Testis (tissue), 3 donors: ENCODE results near the gene IFITM10. TPM values are rescaled to one million over a fixed set of nuclear protein-coding genes. Genes with fewer than 3 reads are reported as not detected.

ENCODE experiments used
- DNase-seq: peaks from one replicate; pipeline ENCODE4 v3.0.0-alpha.2; 2019
- H3K27ac ChIP-seq, 2 donors: fragments of 200-600 bp; sonication (generic); one replicate each; pipeline ENCODE4 v1.5.1; 2019
- H3K27me3 ChIP-seq: fragments of 200-600 bp; sonication (generic); one replicate; pipeline ENCODE4 v1.5.1; 2019
- H3K36me3 ChIP-seq: fragments of 200-600 bp; sonication (generic); one replicate; pipeline ENCODE4 v1.5.1; 2017; ENCODE audit warnings: low read depth; ENCODE audit errors: missing control alignments
- H3K4me1 ChIP-seq: fragments of 200-600 bp; sonication (generic); one replicate; pipeline ENCODE4 v1.5.1; 2019
- H3K4me3 ChIP-seq, 2 donors: fragments of 200-600 bp; sonication (generic); one replicate each; pipeline ENCODE4 v1.5.1; 2017 to 2019
- H3K9me3 ChIP-seq: fragments of 200-600 bp; sonication (generic); one replicate; pipeline ENCODE4 v1.5.1; 2017
- POLR2A ChIP-seq: fragments of 450-650 bp; IDR thresholded peaks from one replicate; pipeline ENCODE4 v1.6.1; 2017; ENCODE audit warnings: antibody characterized with exemption, mild to moderate bottlenecking, moderate library complexity
- WGBS, 2 donors: methylation state at CpG; one replicate each; pipeline ENCODE4 v1.1.5; 2018; 5-methylcytosine and 5-hydroxymethylcytosine counted together
- intact Hi-C: fragments of 100-400 bp; cut with DNase I; formaldehyde crosslinking; loops from one replicate; pipeline ENCODE4 v1.15.1; 2023; ENCODE audit warnings: low total_unique reads
- polyA plus RNA-seq: library from polyadenylated mRNA; stranded (reverse); fragments of 350-450 nt; fragmentation: Illumina TruSeq; extraction: RNeasy Lipid Tissue Mini Kit (QIAGEN cat#74804); gene quantifications from one replicate; pipeline ENCODE4 v1.2.3, GENCODE V29; 2014; ENCODE audit warnings: low read depth, low replicate concordance; ENCODE audit not compliant: insufficient read depth
- total RNA-seq, 2 donors: library from RNA; depleted of rRNA; stranded (reverse); fragments of >200 nt; gene quantifications; one replicate each; pipeline ENCODE4 v1.2.3, GENCODE V29; 2016
- TF ChIP-seq, protein P1 (sequence below), 3 experiments: fragments of 450-650 bp in 2 of 3; fragments of 200-600 bp in 1 of 3; sonication (generic) in 1 of 3; IDR thresholded peaks; one replicate each; pipeline ENCODE4 v1.5.1; 2016 to 2019; ENCODE audit warnings: antibody characterized with exemption in 3 of 3, mild to moderate bottlenecking in 2 of 3, moderate library complexity in 1 of 3

Gene IFITM10
- total and polyA plus RNA-seq, 3 donors from 2014 or later = 2.6 to 9.6 (median 6.0) TPM

DNA sequence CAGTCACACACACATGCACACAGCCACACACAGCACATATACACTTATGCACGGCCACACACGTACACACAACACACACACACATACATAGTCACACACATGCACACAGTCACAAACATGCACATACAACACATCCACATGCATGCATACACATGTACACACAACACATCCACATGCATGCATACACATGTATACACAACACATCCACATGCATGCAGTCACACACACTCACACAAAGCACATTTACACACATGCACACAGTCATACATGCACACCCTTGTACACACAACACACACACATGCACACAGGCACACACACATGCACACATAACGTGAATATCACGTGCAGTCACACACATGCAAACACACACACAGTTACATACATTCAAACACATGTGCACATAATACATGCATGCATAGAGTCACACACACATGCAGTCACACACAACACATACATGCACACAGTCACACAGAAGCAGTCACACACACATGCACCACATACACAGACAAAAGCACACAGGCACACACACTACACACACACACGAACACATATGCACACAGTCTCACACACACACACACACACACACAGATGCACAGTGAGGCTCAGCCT lies 18.8 kb downstream of the IFITM10 start:
- Histone ChIP-seq H3K4me3 (no peak overlapping the region), H3K9me3 (no peaks in the 10 kb centered on the region), H3K4me1 (no peaks in the 10 kb centered on the region), H3K36me3 (no peaks in the 10 kb centered on the region), H3K27me3 (no peaks in the 10 kb centered on the region), H3K27ac (no peak overlapping the region)
- DNase-seq = no peak
- WGBS, 2 donors = 65 to 86% methylated on average over 5 of the region's 5 CpGs
- TF ChIP-seq, protein P1, sequence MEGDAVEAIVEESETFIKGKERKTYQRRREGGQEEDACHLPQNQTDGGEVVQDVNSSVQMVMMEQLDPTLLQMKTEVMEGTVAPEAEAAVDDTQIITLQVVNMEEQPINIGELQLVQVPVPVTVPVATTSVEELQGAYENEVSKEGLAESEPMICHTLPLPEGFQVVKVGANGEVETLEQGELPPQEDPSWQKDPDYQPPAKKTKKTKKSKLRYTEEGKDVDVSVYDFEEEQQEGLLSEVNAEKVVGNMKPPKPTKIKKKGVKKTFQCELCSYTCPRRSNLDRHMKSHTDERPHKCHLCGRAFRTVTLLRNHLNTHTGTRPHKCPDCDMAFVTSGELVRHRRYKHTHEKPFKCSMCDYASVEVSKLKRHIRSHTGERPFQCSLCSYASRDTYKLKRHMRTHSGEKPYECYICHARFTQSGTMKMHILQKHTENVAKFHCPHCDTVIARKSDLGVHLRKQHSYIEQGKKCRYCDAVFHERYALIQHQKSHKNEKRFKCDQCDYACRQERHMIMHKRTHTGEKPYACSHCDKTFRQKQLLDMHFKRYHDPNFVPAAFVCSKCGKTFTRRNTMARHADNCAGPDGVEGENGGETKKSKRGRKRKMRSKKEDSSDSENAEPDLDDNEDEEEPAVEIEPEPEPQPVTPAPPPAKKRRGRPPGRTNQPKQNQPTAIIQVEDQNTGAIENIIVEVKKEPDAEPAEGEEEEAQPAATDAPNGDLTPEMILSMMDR (IDR thresholded peaks at IDR 0.05) = no peak
- no peak for TF ChIP-seq POLR2A
- intact Hi-C loops = no loop called here

DNA sequence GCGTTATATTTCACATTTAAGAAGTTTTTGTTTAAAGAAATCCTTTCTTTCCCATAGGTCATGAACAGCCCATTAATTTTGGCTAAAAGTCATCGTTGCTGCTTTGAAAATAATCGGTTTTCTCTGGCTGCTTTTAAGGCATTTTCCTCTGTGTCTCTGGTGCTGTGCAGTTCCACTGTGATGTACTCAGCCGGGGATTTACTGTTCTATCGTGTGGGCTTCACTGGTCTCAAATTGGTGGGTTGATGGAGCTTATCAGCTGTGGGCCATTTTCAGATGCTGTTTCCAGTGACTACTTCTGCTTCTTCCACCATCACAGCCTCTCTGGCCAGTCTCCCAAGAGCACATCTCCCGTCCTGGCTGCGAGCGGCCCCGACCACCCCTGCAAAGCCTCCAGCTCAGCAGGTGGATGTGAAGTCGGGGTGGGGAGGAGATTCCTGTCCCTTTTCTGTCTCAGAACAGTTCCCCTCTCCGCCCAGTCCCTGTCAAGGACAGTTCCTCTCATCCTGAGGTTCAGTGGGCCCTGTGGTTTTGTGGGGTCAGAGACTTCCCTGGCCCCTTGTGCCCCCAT lies 20.3 kb downstream of the IFITM10 start:
- DNase-seq = no peak
- WGBS, 2 donors = 42 to 46% methylated on average over 11 of the region's 11 CpGs
- Histone ChIP-seq H3K9me3 (no peaks in the 10 kb centered on the region), H3K4me1 (no peaks in the 10 kb centered on the region), H3K4me3 (no peak overlapping the region), H3K36me3 (no peaks in the 10 kb centered on the region), H3K27me3 (no peaks in the 10 kb centered on the region), H3K27ac (no peak overlapping the region)
- intact Hi-C loops = no loop called here
- TF ChIP-seq, protein P1 (IDR thresholded peaks at IDR 0.05) = no peak
- TF ChIP-seq POLR2A = no peak

- WGBS, 2 donors = 60 to 67% methylated on average over 9 of the region's 9 CpGs
- H3K27me3 ChIP-seq = no peaks in the 10 kb centered on the region
- no peak overlapping the region for H3K27ac ChIP-seq
- H3K9me3 ChIP-seq = no peaks in the 10 kb centered on the region
- H3K36me3 ChIP-seq = no peaks in the 10 kb centered on the region
- TF ChIP-seq, protein P1 (IDR thresholded peaks at IDR 0.05) = no peak
- no peak for TF ChIP-seq POLR2A
- no peak for DNase-seq
- H3K4me3 ChIP-seq = no peak overlapping the region
- no peaks in the 10 kb centered on the region for H3K4me1 ChIP-seq
- intact Hi-C loops = no loop called here
Observed at GRCh38 chr11:1729692-1730011, 20.7 kb downstream of the IFITM10 start.

GRCh38 chr11:1728931-1729691 lies 21.3 kb downstream of the IFITM10 start:
- intact Hi-C loops = no loop called here
- H3K9me3 ChIP-seq = no peaks in the 10 kb centered on the region
- no peak overlapping the region for H3K4me3 ChIP-seq
- TF ChIP-seq POLR2A = no peak
- TF ChIP-seq, protein P1 (IDR thresholded peaks at IDR 0.05) = no peak
- no peaks in the 10 kb centered on the region for H3K4me1 ChIP-seq
- no peak overlapping the region for H3K27ac ChIP-seq
- no peaks in the 10 kb centered on the region for H3K36me3 ChIP-seq
- no peaks in the 10 kb centered on the region for H3K27me3 ChIP-seq
- no peak for DNase-seq
- 55 to 77% methylated on average over 23 to 25 of the region's 25 CpGs for WGBS, 2 donors
